Naive thymus-derived CD4-positive, alpha-beta T cell (primary cell): ENCODE data around the gene TENT4B. TPM values are rescaled to one million over a fixed set of nuclear protein-coding genes. Genes with fewer than 3 reads are reported as not detected.

Experiments
- ATAC-seq: fragments of 150-1000 bp; cut with Tn5 transposase; 2 replicates; pipeline ENCODE4 v1.10.0; 2021; ENCODE audit warnings: mild to moderate bottlenecking, moderate library complexity
- CTCF ChIA-PET: fragments of 350-600 bp; sonication (Branson Sonifier 250); formaldehyde crosslinking; loops from one replicate; lab custom pipeline; 2021; ENCODE audit warnings: antibody characterized with exemption; lab: Charles Lee
- POLR2A ChIA-PET: fragments of 350-600 bp; sonication (Branson Sonifier 250); formaldehyde crosslinking; loops from one replicate; lab custom pipeline; 2021; ENCODE audit warnings: antibody characterized with exemption, inconsistent platforms; lab: Charles Lee
- DNase-seq, 9 donors: peaks; one replicate each; pipeline versions ENCODE4 v3.0.0 to v3.0.0-alpha.2; 2020 to 2022; ENCODE audit warnings: mixed read lengths in 1 of 9
- H3K27ac ChIP-seq: one replicate; pipeline ENCODE4 v1.7.0; 2013; ENCODE audit warnings: mild to moderate bottlenecking, low read depth, low read length, moderate library complexity
- H3K27me3 ChIP-seq, 2 donors: one replicate each; pipeline ENCODE4 v1.7.0; 2013; ENCODE audit warnings: low read length in 2 of 2, mild to moderate bottlenecking in 2 of 2, moderate library complexity in 2 of 2; ENCODE audit not compliant: control insufficient read depth in 2 of 2, insufficient read depth in 2 of 2
- H3K36me3 ChIP-seq, 3 experiments: 1 replicate in 2 of 3; 2 replicates in 1 of 3; pipeline ENCODE4 v1.7.0; 2013; ENCODE audit warnings: low read length in 3 of 3, mild to moderate bottlenecking in 3 of 3, moderate library complexity in 1 of 3; ENCODE audit not compliant: insufficient read depth in 3 of 3, control insufficient read depth in 2 of 3
- H3K4me1 ChIP-seq, 2 donors: one replicate each; pipeline ENCODE4 v1.7.0; 2013; ENCODE audit warnings: low read length in 2 of 2, mild to moderate bottlenecking in 2 of 2, moderate library complexity in 1 of 2; ENCODE audit not compliant: control insufficient read depth in 2 of 2, insufficient read depth in 2 of 2
- H3K4me3 ChIP-seq: 2 replicates; pipeline ENCODE4 v1.7.0; 2013; ENCODE audit warnings: mild to moderate bottlenecking, low read length
- H3K9me3 ChIP-seq, 3 experiments: 1 replicate in 2 of 3; 2 replicates in 1 of 3; pipeline ENCODE4 v1.7.0; 2013; ENCODE audit warnings: low read length in 3 of 3; ENCODE audit not compliant: control insufficient read depth in 2 of 3
- H3K27ac Mint-ChIP-seq, 9 donors: one replicate each; pipeline ENCODE4 v1.8.0; 2020 to 2022; ENCODE audit warnings: mixed read lengths in 9 of 9, mild to moderate bottlenecking in 8 of 9, moderate library complexity in 5 of 9, inconsistent platforms in 2 of 9
- H3K27me3 Mint-ChIP-seq, 5 donors: one replicate each; pipeline ENCODE4 v1.8.0; 2021 to 2022; ENCODE audit warnings: mixed read lengths in 5 of 5, mild to moderate bottlenecking in 1 of 5
- H3K36me3 Mint-ChIP-seq, 5 donors: one replicate each; pipeline ENCODE4 v1.8.0; 2020 to 2022; ENCODE audit warnings: mixed read lengths in 5 of 5, mild to moderate bottlenecking in 3 of 5, inconsistent platforms in 1 of 5
- H3K4me1 Mint-ChIP-seq, 7 donors: one replicate each; pipeline ENCODE4 v1.8.0; 2020 to 2022; ENCODE audit warnings: mixed read lengths in 7 of 7, mild to moderate bottlenecking in 3 of 7, inconsistent platforms in 1 of 7
- H3K4me3 Mint-ChIP-seq, 10 donors: one replicate each; pipeline ENCODE4 v1.8.0; 2020 to 2022; ENCODE audit warnings: mild to moderate bottlenecking in 10 of 10, mixed read lengths in 10 of 10, moderate library complexity in 6 of 10, inconsistent platforms in 2 of 10
- H3K9me3 Mint-ChIP-seq, 11 donors: one replicate each; pipeline ENCODE4 v1.8.0; 2020 to 2022; ENCODE audit warnings: mixed read lengths in 11 of 11, mild to moderate bottlenecking in 4 of 11, inconsistent platforms in 1 of 11, moderate library complexity in 1 of 11
- intact Hi-C, 2 donors: fragments of 100-400 bp; cut with micrococcal nuclease; formaldehyde crosslinking; loops; one replicate each; pipeline ENCODE4 v1.15.1; 2023
- polyA plus RNA-seq, 2 donors: library from polyadenylated mRNA; unstranded; fragments of 300-500 nt; fragmentation: Illumina TruSeq; gene quantifications; one replicate each; pipeline ENCODE4 v1.2.3, GENCODE V29; 2021
- total RNA-seq, 6 experiments: library from RNA in 5 of 6; stranded (reverse) in 5 of 6; gene quantifications; 1 replicate in 5 of 6; 2 replicates in 1 of 6; pipeline ENCODE4 v1.2.3 and lab custom pipeline; 2021 to 2026

The TENT4B gene
- total and polyA plus RNA-seq, 7 experiments from 2014 or later = 5.0 to 25.9 (median 22.5) TPM

DNA sequence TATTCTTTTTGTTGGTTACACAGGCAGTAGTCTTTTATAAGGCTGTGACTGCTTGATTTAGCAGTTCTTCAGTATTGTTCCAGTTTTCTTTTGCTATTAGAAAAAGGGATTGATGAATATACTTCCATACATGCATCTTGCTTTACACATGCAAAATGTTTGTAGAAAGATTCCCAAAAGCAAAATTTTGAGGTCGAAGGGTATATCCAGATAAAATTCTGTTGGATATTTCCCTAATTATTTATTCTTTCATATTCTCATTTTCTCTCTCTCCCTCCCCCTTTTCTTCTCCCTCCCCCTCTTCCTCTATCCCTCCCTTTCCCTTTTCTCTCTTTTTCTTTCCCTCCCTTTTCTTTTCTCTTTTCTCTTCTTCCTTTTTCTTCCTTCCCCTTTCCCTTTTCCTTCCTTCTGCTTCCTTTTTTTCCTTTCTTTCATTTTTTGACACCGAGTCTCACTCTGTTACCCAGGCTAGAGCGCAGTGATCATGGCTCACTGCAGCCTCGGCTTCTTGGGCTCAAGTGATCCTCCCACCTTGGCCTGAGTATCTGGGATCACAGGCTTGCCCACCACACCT is 66.4 kb downstream of the TENT4B start:
- CTCF ChIA-PET = no interaction called here
- peaks cover 0 to 26% (median 6%) of the 10 kb centered on the region in 5 donors for H3K36me3 Mint-ChIP-seq

GRCh38 chr16:50224286-50224685 is 71.2 kb downstream of the TENT4B start:
- Histone ChIP-seq H3K27ac (no peak overlapping the region), H3K27me3 (no peaks in the 10 kb centered on the region), H3K36me3 (peaks cover 10 to 51% (median 22%) of the 10 kb centered on the region in 3 experiments), H3K9me3 (no peaks in the 10 kb centered on the region), H3K4me1 (no peaks in the 10 kb centered on the region), H3K4me3 (no peak overlapping the region)
- intact Hi-C loops = no loop called here
- H3K36me3 Mint-ChIP-seq = peaks cover 3 to 44% (median 22%) of the 10 kb centered on the region in 5 donors
- ChIA-PET POLR2A (no interaction called here), CTCF (interaction anchor here (1.2 kb wide), 1 partner anchor 14 kb away, joined by 3 read pairs; no protein-coding TSS in a partner anchor)
- H3K9me3 Mint-ChIP-seq = no peaks in the 10 kb centered on the region
- H3K4me1 Mint-ChIP-seq = peaks cover 0 to 10% (median 0%) of the 10 kb centered on the region in 7 donors
- DNase-seq = no peak
- no peak for ATAC-seq
- no peak overlapping the region for H3K27ac Mint-ChIP-seq
- H3K27me3 Mint-ChIP-seq = no peaks in the 10 kb centered on the region
- H3K4me3 Mint-ChIP-seq = no peak overlapping the region

More for the DNA sequence above, 66.4 kb downstream of the TENT4B start:
- Mint-ChIP-seq H3K27me3 (no peaks in the 10 kb centered on the region), H3K4me1 (peaks cover 0 to 25% (median 7%) of the 10 kb centered on the region in 7 donors), H3K4me3 (no peak overlapping the region), H3K9me3 (no peaks in the 10 kb centered on the region), H3K27ac (peak overlapping the region in 2 of 9 donors; percentile 15 to 43)
- no peaks in the 10 kb centered on the region for H3K27me3 ChIP-seq
- ATAC-seq = no peak
- no peak overlapping the region for H3K4me3 ChIP-seq
- H3K36me3 ChIP-seq = peaks cover 7 to 53% (median 15%) of the 10 kb centered on the region in 3 experiments
- POLR2A ChIA-PET = no interaction called here
- intact Hi-C loops = loop anchor here (10.0 kb wide), 2 partner anchors 105 to 285 kb away; no protein-coding TSS in a partner anchor
- no peaks in the 10 kb centered on the region for H3K4me1 ChIP-seq
- DNase-seq = no peak
- H3K27ac ChIP-seq = no peak overlapping the region
- H3K9me3 ChIP-seq = no peaks in the 10 kb centered on the region

GRCh38 chr16:50227120-50227519 is 74.0 kb downstream of the TENT4B start:
- H3K27ac Mint-ChIP-seq = peak overlapping the region in 1 of 9 donors; percentile 36

GRCh38 chr16:50227665-50228064 is 74.6 kb downstream of the TENT4B start:
- ATAC-seq (no peak), DNase-seq (no peak)
- intact Hi-C loops = no loop called here
- no peak overlapping the region for H3K27ac ChIP-seq
- POLR2A ChIA-PET = interaction anchor here (0.6 kb wide), 1 partner anchor 530 kb away, joined by 3 read pairs; no protein-coding TSS in a partner anchor
- CTCF ChIA-PET = interaction anchor here (0.7 to 0.8 kb wide), 3 partner anchors 14 to 415 kb away, joined by 3 read pairs; no protein-coding TSS in a partner anchor
- peaks cover 3 to 49% (median 25%) of the 10 kb centered on the region in 5 donors for H3K36me3 Mint-ChIP-seq
- no peak overlapping the region for H3K4me3 Mint-ChIP-seq
- H3K27ac Mint-ChIP-seq = no peak overlapping the region
- H3K27me3 Mint-ChIP-seq = no peaks in the 10 kb centered on the region
- H3K4me3 ChIP-seq = no peak overlapping the region
- H3K4me1 Mint-ChIP-seq = peaks cover 0 to 10% (median 0%) of the 10 kb centered on the region in 7 donors
- H3K9me3 ChIP-seq = no peaks in the 10 kb centered on the region
- no peaks in the 10 kb centered on the region for H3K4me1 ChIP-seq
- H3K9me3 Mint-ChIP-seq = no peaks in the 10 kb centered on the region
- H3K27me3 ChIP-seq = no peaks in the 10 kb centered on the region
- peaks cover 10 to 43% (median 22%) of the 10 kb centered on the region in 3 experiments for H3K36me3 ChIP-seq

More at GRCh38 chr16:50227120-50227519, 74.0 kb downstream of the TENT4B start:
- no peak for ATAC-seq
- peaks cover 3 to 49% (median 25%) of the 10 kb centered on the region in 5 donors for H3K36me3 Mint-ChIP-seq
- intact Hi-C loops = no loop called here
- Histone ChIP-seq H3K27ac (no peak overlapping the region), H3K9me3 (no peaks in the 10 kb centered on the region), H3K4me1 (no peaks in the 10 kb centered on the region), H3K4me3 (no peak overlapping the region), H3K36me3 (peaks cover 10 to 43% (median 22%) of the 10 kb centered on the region in 3 experiments), H3K27me3 (no peaks in the 10 kb centered on the region)
- POLR2A ChIA-PET = no interaction called here
- no peaks in the 10 kb centered on the region for H3K9me3 Mint-ChIP-seq
- no peak for DNase-seq
- CTCF ChIA-PET = interaction anchor here (0.7 to 0.8 kb wide), 2 partner anchors 13 to 132 kb away, joined by 3 read pairs; no protein-coding TSS in a partner anchor
- no peaks in the 10 kb centered on the region for H3K27me3 Mint-ChIP-seq
- H3K4me3 Mint-ChIP-seq = no peak overlapping the region
- H3K4me1 Mint-ChIP-seq = peaks cover 0 to 10% (median 0%) of the 10 kb centered on the region in 7 donors

GRCh38 chr16:50228364-50228868 is 75.3 kb downstream of the TENT4B start:
- H3K36me3 Mint-ChIP-seq = peaks cover 3 to 45% (median 25%) of the 10 kb centered on the region in 5 donors
- intact Hi-C loops = no loop called here
- H3K4me1 Mint-ChIP-seq = peaks cover 0 to 10% (median 0%) of the 10 kb centered on the region in 7 donors
- ChIA-PET CTCF (interaction anchor here (0.8 to 1.4 kb wide), 2 partner anchors 414 to 578 kb away, joined by 3 read pairs; no protein-coding TSS in a partner anchor), POLR2A (interaction anchor here (0.6 kb wide), 1 partner anchor 529 kb away, joined by 3 read pairs; no protein-coding TSS in a partner anchor)
- H3K27me3 Mint-ChIP-seq = no peaks in the 10 kb centered on the region
- Histone ChIP-seq H3K27ac (no peak overlapping the region), H3K4me3 (no peak overlapping the region), H3K9me3 (no peaks in the 10 kb centered on the region), H3K4me1 (no peaks in the 10 kb centered on the region), H3K27me3 (no peaks in the 10 kb centered on the region), H3K36me3 (peaks cover 10 to 43% (median 22%) of the 10 kb centered on the region in 3 experiments)
- ATAC-seq (no peak), DNase-seq (no peak)
- no peak overlapping the region for H3K4me3 Mint-ChIP-seq
- H3K27ac Mint-ChIP-seq = no peak overlapping the region
- H3K9me3 Mint-ChIP-seq = no peaks in the 10 kb centered on the region

- no peak for DNase-seq
- H3K27ac ChIP-seq = no peak overlapping the region
- Mint-ChIP-seq H3K4me1 (peaks cover 0 to 10% (median 0%) of the 10 kb centered on the region in 7 donors), H3K36me3 (peaks cover 3 to 41% (median 25%) of the 10 kb centered on the region in 5 donors), H3K27ac (peak overlapping the region in 2 of 9 donors; percentile 34 to 43), H3K9me3 (no peaks in the 10 kb centered on the region), H3K4me3 (no peak overlapping the region), H3K27me3 (no peaks in the 10 kb centered on the region)
- no peaks in the 10 kb centered on the region for H3K27me3 ChIP-seq
- H3K4me1 ChIP-seq = no peaks in the 10 kb centered on the region
- ChIA-PET POLR2A (no interaction called here), CTCF (interaction anchor here (1.4 kb wide), 1 partner anchor 577 kb away, joined by 3 read pairs; no protein-coding TSS in a partner anchor)
- ATAC-seq = no peak
- intact Hi-C loops = no loop called here
- no peak overlapping the region for H3K4me3 ChIP-seq
- H3K9me3 ChIP-seq = no peaks in the 10 kb centered on the region
- H3K36me3 ChIP-seq = peaks cover 10 to 43% (median 22%) of the 10 kb centered on the region in 3 experiments
These were observed 76.1 kb downstream of the TENT4B start for GRCh38 chr16:50229149-50229726.
